Measurements from ENCODE around the gene SAMD5.

SAMD5 gene

DNA sequence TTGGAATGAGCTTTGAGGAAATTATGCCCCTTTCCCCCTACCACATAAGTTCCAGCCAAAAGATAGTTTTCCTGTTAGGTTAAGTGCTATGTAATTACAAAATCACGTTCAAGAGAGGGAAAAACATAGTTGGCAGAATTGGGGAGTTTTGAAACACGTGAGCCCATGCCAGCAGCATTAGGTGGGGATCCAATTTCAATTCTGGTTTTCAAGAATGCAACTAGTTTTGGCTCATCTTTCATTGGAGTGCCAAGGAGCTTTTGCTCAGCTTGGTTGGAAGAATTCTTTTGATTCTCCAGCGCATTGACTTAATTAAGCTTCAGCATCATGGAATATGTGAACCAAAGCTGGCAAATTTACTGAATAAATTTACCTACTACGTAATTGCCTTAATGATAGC lies 95.9 kb downstream of the SAMD5 start:
- DNase-seq (ENCODE audit: extremely low read depth, low read depth), result no peak
- TF ChIP-seq, protein P1, sequence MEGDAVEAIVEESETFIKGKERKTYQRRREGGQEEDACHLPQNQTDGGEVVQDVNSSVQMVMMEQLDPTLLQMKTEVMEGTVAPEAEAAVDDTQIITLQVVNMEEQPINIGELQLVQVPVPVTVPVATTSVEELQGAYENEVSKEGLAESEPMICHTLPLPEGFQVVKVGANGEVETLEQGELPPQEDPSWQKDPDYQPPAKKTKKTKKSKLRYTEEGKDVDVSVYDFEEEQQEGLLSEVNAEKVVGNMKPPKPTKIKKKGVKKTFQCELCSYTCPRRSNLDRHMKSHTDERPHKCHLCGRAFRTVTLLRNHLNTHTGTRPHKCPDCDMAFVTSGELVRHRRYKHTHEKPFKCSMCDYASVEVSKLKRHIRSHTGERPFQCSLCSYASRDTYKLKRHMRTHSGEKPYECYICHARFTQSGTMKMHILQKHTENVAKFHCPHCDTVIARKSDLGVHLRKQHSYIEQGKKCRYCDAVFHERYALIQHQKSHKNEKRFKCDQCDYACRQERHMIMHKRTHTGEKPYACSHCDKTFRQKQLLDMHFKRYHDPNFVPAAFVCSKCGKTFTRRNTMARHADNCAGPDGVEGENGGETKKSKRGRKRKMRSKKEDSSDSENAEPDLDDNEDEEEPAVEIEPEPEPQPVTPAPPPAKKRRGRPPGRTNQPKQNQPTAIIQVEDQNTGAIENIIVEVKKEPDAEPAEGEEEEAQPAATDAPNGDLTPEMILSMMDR (IDR thresholded peaks at IDR 0.05; ENCODE audit: low read depth, low read length, missing control alignments), result no peak
- no peak overlapping the region for H3K4me3 ChIP-seq (replicated peaks; ENCODE audit: low read depth, low read length)

DNA sequence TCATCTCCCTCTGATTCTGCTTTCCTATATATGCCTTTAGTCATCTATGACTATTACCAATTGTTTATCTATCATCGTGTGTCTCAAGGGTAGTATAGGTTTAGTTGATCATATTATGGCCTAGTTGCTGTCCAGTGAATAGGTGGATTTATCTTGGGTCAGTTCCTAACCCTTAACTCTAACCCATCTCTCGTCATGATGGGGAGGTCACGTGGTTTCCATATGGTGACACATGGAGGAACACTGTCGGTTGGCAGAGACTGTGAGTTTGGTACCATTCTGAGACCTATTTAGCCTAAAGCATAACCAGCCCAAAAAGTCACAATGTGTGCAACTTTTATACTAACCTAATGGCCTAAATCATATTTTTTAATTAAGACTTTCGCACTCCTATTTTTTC lies 103.5 kb downstream of the SAMD5 start:
- TF ChIP-seq, protein P1 (IDR thresholded peaks at IDR 0.05; ENCODE audit: low read depth, low read length, missing control alignments), result no peak
- no peak for DNase-seq (ENCODE audit: extremely low read depth, low read depth)
- no peak overlapping the region for H3K4me3 ChIP-seq (replicated peaks; ENCODE audit: low read depth, low read length)

DNA sequence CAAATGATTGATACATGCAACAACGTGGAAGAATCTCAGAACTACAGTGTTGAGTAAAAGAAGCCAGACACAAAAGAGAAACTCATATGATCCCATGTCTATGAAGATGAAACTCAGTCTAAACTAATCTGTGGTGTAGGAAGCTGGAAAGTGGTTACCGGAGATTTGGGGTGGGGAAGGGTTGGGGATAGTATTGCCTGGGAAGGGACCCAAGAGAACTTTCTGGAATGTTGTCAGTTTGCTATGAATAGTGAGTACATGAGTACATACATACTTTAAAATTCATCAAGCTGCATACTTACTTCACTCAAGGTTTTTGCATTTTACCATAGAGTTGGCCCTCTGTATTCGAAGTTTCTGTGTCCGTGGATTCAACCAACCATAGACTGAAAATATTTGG lies 106.0 kb downstream of the SAMD5 start:
- TF ChIP-seq, protein P1 (IDR thresholded peaks at IDR 0.05; ENCODE audit: low read depth, low read length, missing control alignments), result no peak
- no peak overlapping the region for H3K4me3 ChIP-seq (replicated peaks; ENCODE audit: low read depth, low read length)
- DNase-seq (ENCODE audit: extremely low read depth, low read depth), result no peak

DNA sequence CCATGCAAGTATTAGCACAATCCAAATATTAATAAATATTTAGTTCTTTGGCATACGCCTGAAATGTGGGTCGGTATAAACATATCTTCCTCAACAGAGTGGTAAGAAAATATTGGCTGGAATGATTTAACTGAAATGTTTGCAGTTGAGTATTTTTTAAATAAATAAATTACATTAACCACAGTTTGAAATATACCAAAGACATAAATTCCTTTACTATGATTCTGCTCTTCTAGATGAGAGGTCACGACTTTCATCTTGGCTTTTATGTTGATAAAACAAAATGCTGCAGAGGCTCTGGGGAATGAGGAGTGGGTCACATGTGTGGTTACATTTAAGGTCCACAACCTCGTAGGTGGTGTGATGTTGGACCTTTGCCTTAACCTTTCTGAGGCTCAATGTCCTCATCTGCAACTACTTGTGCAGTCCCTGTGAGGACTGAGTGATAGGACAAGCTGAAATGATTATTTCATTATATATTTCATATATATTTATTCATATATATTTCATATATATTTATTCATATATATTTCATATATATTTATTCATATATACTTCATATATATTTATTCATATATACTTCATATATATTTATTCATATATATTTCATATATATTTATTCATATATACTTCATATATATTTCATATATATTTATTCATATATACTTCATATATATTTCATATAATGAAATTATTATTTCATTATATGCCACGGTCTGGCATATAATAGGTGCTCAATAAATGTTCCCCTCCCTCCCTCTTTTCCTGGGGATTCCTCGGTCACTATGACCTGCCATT lies 107.4 kb downstream of the SAMD5 start:
- no peak for DNase-seq (ENCODE audit: extremely low read depth, low read depth)
- TF ChIP-seq, protein P1 (IDR thresholded peaks at IDR 0.05; ENCODE audit: low read depth, low read length, missing control alignments), result no peak

DNA sequence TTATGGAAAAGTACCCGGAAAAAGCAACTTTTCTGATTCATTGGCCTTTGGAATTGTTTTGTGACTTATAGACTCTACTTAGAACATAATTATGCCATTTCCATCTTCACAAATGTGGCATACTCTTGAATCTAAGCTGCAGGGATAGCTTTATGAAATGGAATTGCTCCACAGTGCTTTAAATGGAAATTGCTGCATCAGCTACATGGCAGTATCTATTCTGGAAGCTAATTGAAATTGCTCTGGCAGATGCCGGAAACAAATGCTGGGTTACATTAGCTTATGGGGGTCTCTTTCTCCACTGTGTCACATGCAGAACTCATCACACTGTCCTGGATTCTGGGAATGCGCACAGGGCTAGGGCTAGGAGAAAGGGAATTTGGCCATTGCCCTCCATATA lies 108.9 kb downstream of the SAMD5 start:
- TF ChIP-seq, protein P1 (IDR thresholded peaks at IDR 0.05; ENCODE audit: low read depth, low read length, missing control alignments), result no peak
- no peak for DNase-seq (ENCODE audit: extremely low read depth, low read depth)
- no peak overlapping the region for H3K4me3 ChIP-seq (replicated peaks; ENCODE audit: low read depth, low read length)

More for the DNA sequence above, 107.4 kb downstream of the SAMD5 start:
- H3K4me3 ChIP-seq (replicated peaks; ENCODE audit: low read depth, low read length), result no peak overlapping the region

DNA sequence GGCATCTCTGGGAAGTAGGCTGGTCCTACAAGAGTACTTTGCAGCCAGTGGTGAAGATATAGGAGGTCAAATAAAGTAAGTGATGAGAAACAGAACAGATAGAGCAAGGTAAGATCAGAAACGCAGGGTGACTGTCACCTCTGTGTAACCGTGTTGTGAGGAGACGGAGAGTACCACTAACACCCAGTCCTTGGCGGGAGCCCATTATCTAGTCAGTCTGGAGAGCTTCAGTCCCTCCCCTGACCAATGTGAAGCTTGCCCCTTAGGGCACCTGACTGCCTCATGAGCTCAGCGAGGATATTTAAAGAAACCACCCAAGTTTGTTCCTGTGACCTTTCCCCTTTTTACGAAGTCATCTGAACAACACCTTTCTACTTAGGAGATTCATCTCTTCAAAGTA lies 110.0 kb downstream of the SAMD5 start:
- no peak overlapping the region for H3K4me3 ChIP-seq (replicated peaks; ENCODE audit: low read depth, low read length)
- DNase-seq (ENCODE audit: extremely low read depth, low read depth), result no peak
- TF ChIP-seq, protein P1 (IDR thresholded peaks at IDR 0.05; ENCODE audit: low read depth, low read length, missing control alignments), result no peak

Measured in HFF-Myc (cell line).